Effector memory CD8-positive, alpha-beta T cell (primary cell): Measurements from ENCODE around the gene TNFRSF9.
A peak's percentile ranks its signal among the peaks of the same experiment; 100 is the strongest.

ENCODE experiments used
- ATAC-seq: fragments of 150-1000 bp; cut with Tn5 transposase; replicated peaks from 2 replicates; pipeline ENCODE4 v1.10.0; 2021; ENCODE audit warnings: mild to moderate bottlenecking, moderate library complexity
- DNase-seq, 3 experiments: peaks; one replicate each; pipeline ENCODE4 v3.0.0; 2021
- H3K27ac Mint-ChIP-seq, 2 donors: one replicate each; pipeline ENCODE4 v1.8.0; 2022; ENCODE audit warnings: mild to moderate bottlenecking in 2 of 2, mixed read lengths in 2 of 2, moderate library complexity in 2 of 2
- H3K27me3 Mint-ChIP-seq, 2 donors: one replicate each; pipeline ENCODE4 v1.8.0; 2022; ENCODE audit warnings: mixed read lengths in 2 of 2
- H3K36me3 Mint-ChIP-seq: one replicate; pipeline ENCODE4 v1.8.0; 2022; ENCODE audit warnings: mild to moderate bottlenecking, moderate library complexity, mixed read lengths; ENCODE audit not compliant: insufficient read depth
- H3K4me1 Mint-ChIP-seq, 2 donors: one replicate each; pipeline ENCODE4 v1.8.0; 2022; ENCODE audit warnings: low read depth in 2 of 2, mixed read lengths in 2 of 2
- H3K4me3 Mint-ChIP-seq, 2 donors: one replicate each; pipeline ENCODE4 v1.8.0; 2022; ENCODE audit warnings: mild to moderate bottlenecking in 2 of 2, mixed read lengths in 2 of 2, moderate library complexity in 2 of 2
- H3K9me3 Mint-ChIP-seq, 2 donors: one replicate each; pipeline ENCODE4 v1.8.0; 2022; ENCODE audit warnings: mixed read lengths in 2 of 2

TNFRSF9 gene

DNA sequence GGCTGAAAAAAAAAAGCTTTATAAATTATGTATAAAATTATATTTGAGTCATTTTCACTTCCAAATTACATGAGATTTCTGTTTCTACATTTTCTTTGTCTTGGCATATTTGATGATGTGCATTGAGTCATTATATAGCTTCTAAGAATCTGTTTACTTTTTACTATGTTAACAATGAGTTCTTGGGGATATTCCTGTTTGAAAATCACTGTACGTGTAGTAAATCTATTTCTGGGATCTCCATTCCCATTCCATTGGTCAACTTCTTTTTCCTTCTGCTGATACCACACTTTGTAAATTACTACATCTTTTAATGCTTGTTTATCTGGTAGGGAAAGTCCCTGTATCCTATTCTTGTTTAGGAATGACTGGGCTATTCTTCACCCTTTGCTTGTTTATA is 43.6 kb downstream of the TNFRSF9 start:
- Mint-ChIP-seq H3K4me3 (no peak overlapping the region), H3K27me3 (no peaks in the 10 kb centered on the region)

DNA sequence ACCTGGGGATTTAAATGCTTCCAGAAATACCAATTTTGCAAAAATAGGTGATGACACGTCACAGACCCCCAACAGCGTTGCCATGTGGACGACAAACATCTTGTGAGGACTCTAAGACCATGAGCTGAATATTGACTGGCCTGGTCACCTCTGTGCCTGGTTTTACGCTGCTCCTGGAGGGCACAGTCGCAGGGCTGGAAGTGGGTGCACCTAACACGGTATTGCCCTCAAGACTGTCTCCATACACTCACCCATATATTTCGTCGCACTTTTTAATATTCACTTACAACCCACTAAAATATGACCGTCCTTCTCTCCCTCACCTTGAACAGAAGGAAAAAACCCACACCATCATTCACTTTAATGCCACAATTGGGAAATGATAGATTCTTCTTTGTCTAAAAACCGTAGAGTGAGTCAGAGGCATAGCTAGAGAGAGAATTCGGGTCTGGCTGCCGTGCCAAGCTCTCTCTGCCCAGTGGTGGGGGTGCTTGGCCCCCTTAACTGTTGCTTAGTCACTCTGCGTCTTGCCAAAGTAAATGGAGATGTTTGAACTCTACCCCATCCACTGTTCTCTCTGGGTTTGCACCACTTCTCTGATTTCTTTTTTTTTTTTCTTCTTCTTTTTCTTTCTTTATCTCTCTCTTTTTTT is 47.0 kb downstream of the TNFRSF9 start:
- Mint-ChIP-seq H3K9me3 (no peaks in the 10 kb centered on the region), H3K27me3 (peaks cover 2 to 4% of the 10 kb centered on the region in 2 donors), H3K27ac (no peak overlapping the region), H3K4me3 (no peak overlapping the region), H3K36me3 (peaks cover 4% of the 10 kb centered on the region), H3K4me1 (peaks cover 6 to 7% of the 10 kb centered on the region in 2 donors)
- ATAC-seq: no peak
- DNase-seq: no peak

More for the DNA sequence above, 43.6 kb downstream of the TNFRSF9 start:
- H3K9me3 Mint-ChIP-seq: no peaks in the 10 kb centered on the region
- no peaks in the 10 kb centered on the region for H3K36me3 Mint-ChIP-seq
- DNase-seq: no peak
- no peak for ATAC-seq
- H3K27ac Mint-ChIP-seq: no peak overlapping the region
- H3K4me1 Mint-ChIP-seq: peaks cover 15% of the 10 kb centered on the region in 2 donors

DNA sequence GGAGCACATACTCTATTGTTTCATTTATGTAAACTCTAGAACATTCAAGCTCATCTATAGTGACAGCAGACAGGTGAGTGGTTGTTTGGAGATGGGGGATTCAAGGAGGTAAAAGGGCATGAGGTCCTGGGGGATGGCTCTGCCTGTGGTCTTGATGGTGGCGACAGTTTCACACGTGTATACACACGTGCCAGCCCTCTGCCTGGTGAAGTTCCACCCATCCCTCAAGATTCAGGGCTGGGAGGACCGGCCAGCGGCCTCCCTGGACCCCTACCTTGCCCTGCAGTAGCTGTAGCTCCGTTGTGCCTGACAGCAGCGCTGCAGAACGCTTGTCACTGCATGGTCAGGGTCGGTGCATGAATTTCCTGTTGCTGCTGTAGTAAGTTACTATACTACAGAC is 48.8 kb downstream of the TNFRSF9 start:
- Mint-ChIP-seq H3K27me3 (peaks cover 17% of the 10 kb centered on the region in 2 donors), H3K9me3 (no peaks in the 10 kb centered on the region), H3K36me3 (peaks cover 4% of the 10 kb centered on the region), H3K4me1 (peaks cover 6 to 7% of the 10 kb centered on the region in 2 donors), H3K27ac (peak overlapping the region in 1 of 2 donors; percentile 60), H3K4me3 (no peak overlapping the region)
- ATAC-seq (no peak), DNase-seq (no peak)

DNA sequence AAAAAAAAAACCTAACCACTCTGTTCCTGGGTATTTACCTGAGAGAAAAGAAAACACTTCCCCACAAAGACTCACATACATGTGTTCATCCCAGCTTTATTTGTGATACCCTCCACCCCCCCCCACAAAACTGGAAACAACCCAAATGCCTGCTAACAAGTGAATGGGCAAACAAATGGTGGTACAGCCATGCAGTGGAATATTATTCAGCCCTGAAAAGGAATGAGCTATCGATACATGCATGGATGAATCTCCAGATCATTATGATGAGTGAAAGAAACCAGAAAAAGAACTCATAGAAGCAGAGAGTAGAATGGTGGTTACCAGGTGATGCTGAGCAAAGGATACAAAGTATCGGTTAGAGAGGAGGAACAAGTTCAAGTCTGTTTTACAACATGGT is 49.8 kb downstream of the TNFRSF9 start:
- no peak for ATAC-seq
- H3K4me3 Mint-ChIP-seq: no peak overlapping the region
- H3K27me3 Mint-ChIP-seq: peaks cover 17 to 18% of the 10 kb centered on the region in 2 donors
- DNase-seq: no peak
- peaks cover 6 to 7% of the 10 kb centered on the region in 2 donors for H3K4me1 Mint-ChIP-seq
- peak overlapping the region in 1 of 2 donors; percentile 60 for H3K27ac Mint-ChIP-seq
- no peaks in the 10 kb centered on the region for H3K9me3 Mint-ChIP-seq
- H3K36me3 Mint-ChIP-seq: peaks cover 4% of the 10 kb centered on the region

DNA sequence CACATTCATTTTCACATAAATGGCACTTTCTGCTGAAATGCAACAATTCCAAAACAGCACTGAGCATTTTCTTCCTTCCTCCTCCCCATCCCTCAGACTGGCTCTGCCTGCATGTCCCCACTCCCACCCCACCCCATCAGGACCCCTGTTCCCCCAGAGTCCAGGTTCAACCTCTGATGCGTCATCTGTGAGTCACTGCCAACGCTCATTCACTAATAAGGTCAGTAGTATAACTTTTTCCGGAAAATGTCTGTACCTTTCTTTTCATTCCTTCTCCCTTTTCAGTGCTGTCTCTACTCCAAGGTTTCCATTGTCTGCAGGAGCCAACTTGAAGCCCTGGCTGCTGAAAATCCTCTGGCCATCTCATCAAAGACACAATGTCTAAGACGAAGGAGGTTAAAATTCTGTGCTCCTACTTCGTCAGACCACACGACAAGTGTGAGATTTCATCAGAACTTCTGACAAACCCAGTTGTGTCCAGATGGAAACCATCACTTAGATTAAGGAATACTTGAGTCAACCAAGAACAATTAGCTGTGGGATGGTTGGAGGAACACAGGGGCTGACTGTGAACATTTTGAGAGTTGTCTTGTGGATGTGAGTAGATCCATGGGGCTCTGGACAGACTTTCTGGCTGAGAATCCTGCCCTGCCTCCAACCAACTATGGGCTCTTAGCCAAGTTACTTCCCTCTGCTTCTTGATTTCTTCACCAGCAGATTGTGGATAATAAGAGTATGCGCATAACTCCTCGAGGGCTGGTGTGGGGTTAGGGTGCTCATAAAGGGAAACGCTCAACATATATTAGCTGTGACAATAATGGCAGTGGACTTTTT is 52.2 kb downstream of the TNFRSF9 start:
- H3K4me3 Mint-ChIP-seq: no peak overlapping the region
- DNase-seq: no peak
- no peak for ATAC-seq
- peaks cover 7% of the 10 kb centered on the region in 2 donors for H3K4me1 Mint-ChIP-seq
- H3K36me3 Mint-ChIP-seq: peaks cover 4% of the 10 kb centered on the region
- H3K27ac Mint-ChIP-seq: no peak overlapping the region
- peaks cover 22 to 24% of the 10 kb centered on the region in 2 donors for H3K27me3 Mint-ChIP-seq
- no peaks in the 10 kb centered on the region for H3K9me3 Mint-ChIP-seq

DNA sequence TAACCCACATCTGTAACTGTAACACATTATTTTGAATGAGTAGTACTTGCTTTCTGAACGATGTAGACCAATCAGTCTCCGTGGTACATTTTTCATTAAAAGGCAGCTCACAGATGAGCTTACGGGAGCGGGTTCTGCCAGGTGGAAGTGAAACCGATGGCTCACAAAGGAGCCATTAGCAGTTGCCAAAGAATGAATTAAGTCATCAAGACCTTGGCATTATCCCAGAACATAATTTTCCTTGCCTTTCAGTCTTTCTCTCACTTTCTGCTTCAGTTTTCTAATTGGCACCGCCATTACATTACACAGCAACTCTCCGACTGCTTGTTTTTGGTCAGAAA is 54.3 kb downstream of the TNFRSF9 start:
- Mint-ChIP-seq H3K36me3 (peaks cover 2% of the 10 kb centered on the region), H3K4me3 (no peak overlapping the region), H3K9me3 (no peaks in the 10 kb centered on the region), H3K27ac (no peak overlapping the region), H3K4me1 (peaks cover 0 to 2% of the 10 kb centered on the region in 2 donors), H3K27me3 (peaks cover 22 to 24% of the 10 kb centered on the region in 2 donors)
- ATAC-seq (no peak), DNase-seq (no peak)

DNA sequence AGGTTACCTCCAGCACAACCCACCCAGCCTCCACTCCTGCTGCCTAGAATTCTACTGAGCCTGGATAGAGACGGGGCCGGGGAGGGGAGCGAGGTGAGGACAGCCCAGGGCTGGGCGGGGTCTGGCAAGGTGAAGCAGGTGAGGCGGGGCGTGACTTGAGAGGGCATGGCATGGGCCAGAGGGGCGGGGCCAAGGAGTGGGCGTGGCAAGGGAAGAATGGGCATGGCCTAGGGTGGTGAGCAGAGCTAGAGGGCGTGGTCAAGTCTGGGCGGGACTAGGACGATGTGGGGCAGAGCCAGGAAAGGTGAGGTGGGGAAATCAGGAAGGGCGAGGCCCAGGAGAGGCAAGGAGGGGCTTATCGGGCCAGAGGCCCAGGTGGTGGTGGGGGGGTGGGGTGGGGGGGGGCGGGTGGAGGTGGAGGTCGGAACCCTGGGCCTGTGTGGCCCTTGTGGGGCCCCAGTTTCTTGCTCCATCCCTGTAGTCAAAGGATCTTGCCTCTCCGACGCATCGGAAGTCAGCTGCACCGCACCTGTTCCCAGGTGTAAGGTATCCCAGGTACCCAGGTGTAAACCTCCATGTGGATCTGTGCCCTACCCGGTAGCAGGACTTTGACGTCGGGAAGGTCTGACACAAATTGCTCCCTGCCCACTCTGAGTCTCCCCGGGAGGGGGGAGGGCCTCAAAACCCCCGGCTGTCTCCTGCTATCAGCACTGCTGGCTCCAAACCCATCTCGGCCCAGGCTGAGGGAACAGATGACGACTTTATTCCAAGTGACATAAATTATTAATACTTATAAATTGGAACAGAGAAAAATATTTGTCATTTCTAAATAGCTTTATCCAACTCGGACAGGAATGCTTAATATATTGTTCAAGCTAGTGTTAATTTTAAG is 54.9 kb downstream of the TNFRSF9 start:
- DNase-seq: no peak
- no peak overlapping the region for H3K4me3 Mint-ChIP-seq
- no peak for ATAC-seq
- H3K27ac Mint-ChIP-seq: peak overlapping the region in 1 of 2 donors; percentile 38
- no peaks in the 10 kb centered on the region for H3K9me3 Mint-ChIP-seq
- H3K27me3 Mint-ChIP-seq: peaks cover 22 to 24% of the 10 kb centered on the region in 2 donors
- no peaks in the 10 kb centered on the region for H3K36me3 Mint-ChIP-seq
- H3K4me1 Mint-ChIP-seq: peaks cover 0 to 2% of the 10 kb centered on the region in 2 donors

DNA sequence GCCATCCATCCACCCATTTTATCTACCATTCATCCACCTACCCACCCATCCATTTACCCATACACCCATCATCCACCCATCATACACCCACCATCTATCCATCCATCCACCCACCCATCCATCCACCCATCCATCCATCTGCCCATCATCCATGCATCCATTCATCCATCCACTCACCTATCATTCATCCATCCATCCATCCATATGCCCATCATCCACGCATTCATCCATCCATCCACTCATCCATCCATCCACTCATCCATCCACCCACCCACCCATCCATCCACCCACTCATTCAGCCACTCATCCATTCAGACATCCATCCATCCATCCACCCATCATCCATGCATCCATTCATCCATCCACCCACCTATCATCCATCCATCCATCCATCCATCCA is 55.9 kb downstream of the TNFRSF9 start:
- Mint-ChIP-seq H3K4me3 (no peak overlapping the region), H3K9me3 (no peaks in the 10 kb centered on the region), H3K27ac (no peak overlapping the region), H3K27me3 (peaks cover 22 to 24% of the 10 kb centered on the region in 2 donors), H3K36me3 (no peaks in the 10 kb centered on the region), H3K4me1 (peaks cover 0 to 2% of the 10 kb centered on the region in 2 donors)
- ATAC-seq: no peak
- DNase-seq: no peak

DNA sequence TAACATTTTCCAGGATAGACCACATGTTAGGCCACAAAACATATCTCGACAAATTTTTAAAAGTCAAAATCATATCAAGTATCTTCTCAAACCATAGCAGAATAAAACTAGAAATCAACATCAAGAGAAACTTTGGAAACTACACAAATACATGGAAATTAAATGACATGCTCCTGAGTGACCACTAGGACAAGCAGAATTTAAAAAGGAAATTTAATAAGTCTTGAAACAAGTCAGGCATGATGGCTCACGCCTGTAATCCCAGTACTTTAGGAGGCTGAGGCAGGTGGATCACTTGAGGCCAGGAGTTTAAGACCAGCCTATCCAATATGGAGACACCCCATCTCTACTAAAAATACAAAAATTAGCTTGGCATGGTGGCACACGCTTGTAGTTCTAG is 61.4 kb downstream of the TNFRSF9 start:
- Mint-ChIP-seq H3K36me3 (no peaks in the 10 kb centered on the region), H3K4me3 (no peak overlapping the region), H3K27me3 (peaks cover 0 to 7% of the 10 kb centered on the region in 2 donors), H3K4me1 (no peaks in the 10 kb centered on the region), H3K9me3 (peaks cover 5 to 11% of the 10 kb centered on the region in 2 donors), H3K27ac (peak overlapping the region in 1 of 2 donors; percentile 45)
- DNase-seq (no peak), ATAC-seq (no peak)

DNA sequence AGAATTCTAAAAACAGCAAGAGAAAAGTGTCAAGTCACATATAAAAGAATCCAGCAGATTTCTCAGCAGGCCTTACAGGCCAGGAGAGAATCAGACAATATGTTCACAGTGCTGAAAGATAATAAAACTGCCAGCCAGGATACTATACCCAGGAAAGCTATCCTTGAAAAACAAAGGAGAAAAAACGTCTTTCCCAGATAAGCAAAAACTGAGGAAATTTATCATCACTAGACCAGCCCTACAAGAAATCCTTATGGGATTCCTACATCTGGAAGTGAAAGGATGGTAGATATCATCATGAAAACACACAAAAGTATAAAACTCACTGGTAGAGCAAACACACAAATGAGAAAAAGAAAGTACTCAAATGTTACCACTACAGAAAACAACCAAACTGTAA is 62.6 kb downstream of the TNFRSF9 start:
- H3K4me3 Mint-ChIP-seq: no peak overlapping the region
- no peak for ATAC-seq

DNA sequence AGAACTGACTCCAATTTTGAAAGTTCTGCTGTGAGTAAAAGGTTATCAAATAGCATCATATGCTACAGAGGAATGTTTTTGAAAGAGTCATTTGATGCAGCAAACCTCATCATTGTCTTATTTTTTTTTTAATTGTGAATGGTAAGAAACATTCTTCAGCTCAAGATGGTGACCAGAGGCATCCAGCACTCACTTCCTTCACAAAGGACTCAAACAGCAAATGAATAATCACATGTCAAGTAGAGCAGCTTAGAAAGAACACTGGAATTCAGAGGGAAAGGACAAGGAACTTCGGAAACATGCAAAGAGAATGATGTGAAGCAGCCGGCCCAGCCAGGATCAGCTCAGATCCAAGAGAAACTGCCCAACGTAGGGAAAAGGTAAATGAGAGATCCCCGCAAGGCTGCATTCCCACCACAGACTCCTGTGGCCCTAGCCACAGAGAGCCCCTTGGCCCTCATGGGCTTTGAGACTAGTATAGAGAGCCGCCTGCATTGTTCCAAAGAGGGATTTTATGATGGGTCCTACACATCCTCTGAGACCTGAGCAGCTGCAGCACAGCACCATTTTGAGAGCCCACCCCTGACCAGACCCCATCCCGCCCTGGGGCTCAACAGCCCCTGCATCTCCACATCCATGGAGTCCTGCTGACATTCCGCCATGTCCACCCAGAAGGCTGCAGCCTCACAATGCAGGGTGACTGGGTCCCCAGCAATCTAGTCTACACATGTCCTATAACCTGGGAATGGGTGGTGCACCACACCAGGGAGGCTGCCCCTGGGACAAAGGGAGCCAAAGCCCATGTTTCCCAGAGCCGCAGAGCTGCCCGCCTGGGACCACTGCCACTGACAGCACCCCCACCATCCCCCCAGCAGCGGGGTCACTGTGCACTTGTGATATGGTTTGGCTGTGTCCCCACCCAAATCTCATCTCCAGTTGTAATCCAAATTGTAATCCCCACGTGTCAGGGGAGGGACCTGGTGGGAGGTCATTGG is 66.5 kb downstream of the TNFRSF9 start:
- Mint-ChIP-seq H3K27ac (no peak overlapping the region), H3K4me1 (no peaks in the 10 kb centered on the region), H3K9me3 (peaks cover 5 to 11% of the 10 kb centered on the region in 2 donors), H3K27me3 (peaks cover 0 to 7% of the 10 kb centered on the region in 2 donors), H3K4me3 (no peak overlapping the region), H3K36me3 (peaks cover 2% of the 10 kb centered on the region)
- DNase-seq: no peak
- no peak for ATAC-seq

More for the DNA sequence above, 62.6 kb downstream of the TNFRSF9 start:
- no peaks in the 10 kb centered on the region for H3K36me3 Mint-ChIP-seq
- peaks cover 5 to 11% of the 10 kb centered on the region in 2 donors for H3K9me3 Mint-ChIP-seq
- H3K27me3 Mint-ChIP-seq: peaks cover 0 to 7% of the 10 kb centered on the region in 2 donors
- no peak for DNase-seq
- H3K27ac Mint-ChIP-seq: no peak overlapping the region
- no peaks in the 10 kb centered on the region for H3K4me1 Mint-ChIP-seq

DNA sequence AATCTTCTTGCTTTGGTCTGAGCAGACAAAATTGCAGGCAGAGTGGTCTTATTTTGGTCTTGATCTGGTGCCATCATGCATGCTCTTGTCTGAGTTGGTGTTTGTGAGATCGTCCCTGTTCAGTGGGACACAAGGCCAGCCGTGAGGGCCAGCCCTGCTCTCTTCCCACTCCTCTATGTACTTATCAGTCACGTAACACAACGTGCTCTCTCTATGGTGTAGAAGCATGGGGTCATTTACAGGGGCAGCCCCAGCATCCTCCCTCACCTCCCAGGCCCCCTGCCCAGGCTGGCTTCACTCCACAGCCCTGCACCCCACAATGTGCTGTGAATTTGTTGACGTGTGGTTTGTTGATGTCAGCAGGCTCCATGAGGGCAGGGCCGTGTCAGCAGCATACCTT is 69.5 kb downstream of the TNFRSF9 start:
- H3K27me3 Mint-ChIP-seq: peaks cover 0 to 7% of the 10 kb centered on the region in 2 donors
- no peak overlapping the region for H3K4me3 Mint-ChIP-seq
- no peaks in the 10 kb centered on the region for H3K4me1 Mint-ChIP-seq
- H3K9me3 Mint-ChIP-seq: no peaks in the 10 kb centered on the region
- peaks cover 2% of the 10 kb centered on the region for H3K36me3 Mint-ChIP-seq
- ATAC-seq (no peak), DNase-seq (no peak)
- peak overlapping the region in 1 of 2 donors; percentile 27 for H3K27ac Mint-ChIP-seq
